WTC11 (cell line): ENCODE measurements around the gene LYPD6.

ENCODE experiments used
- NR1H2 ChIP-seq: sonication (generic); formaldehyde crosslinking; IDR thresholded peaks from 2 replicates; pipeline ENCODE4 v1.9.0; 2021; ENCODE audit warnings: mild to moderate bottlenecking, moderate library complexity, missing genetic modification reagents
- TF ChIP-seq, protein P1 (sequence below): fragments of 200-600 bp; IDR thresholded peaks from 2 replicates; pipeline ENCODE4 v1.8.0; 2022; ENCODE audit warnings: antibody characterized with exemption

DNA sequence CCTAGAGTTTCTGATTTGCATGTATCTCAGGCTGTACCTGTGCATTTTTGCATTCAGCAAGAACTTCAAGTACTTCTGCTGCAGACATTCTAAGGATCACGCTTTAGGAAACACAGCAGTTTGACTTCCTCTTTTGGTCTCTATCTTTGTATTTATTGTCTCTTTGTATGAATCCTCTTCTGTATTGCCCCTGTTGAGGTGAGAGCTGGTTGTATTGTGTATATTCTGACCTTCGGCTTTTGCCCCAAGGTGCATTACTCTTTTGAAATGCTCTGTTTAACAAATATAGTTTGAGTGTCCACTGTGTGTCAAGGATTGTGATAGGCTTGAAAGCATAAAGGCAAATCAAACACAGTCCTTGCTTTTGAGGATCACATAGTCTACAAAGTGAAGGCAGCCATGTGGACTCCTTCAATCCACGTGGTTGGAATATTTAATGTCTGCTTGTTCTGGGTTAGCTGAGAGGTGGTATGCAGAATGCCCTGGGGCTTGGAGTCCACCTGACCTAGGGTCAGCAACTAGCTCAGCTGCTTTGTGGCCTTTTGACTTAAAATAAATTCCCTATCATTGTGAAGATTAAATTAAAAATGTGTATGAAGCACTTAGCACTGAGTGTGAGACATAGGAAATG is 108.1 kb downstream of the LYPD6 start:
- TF ChIP-seq, protein P1, sequence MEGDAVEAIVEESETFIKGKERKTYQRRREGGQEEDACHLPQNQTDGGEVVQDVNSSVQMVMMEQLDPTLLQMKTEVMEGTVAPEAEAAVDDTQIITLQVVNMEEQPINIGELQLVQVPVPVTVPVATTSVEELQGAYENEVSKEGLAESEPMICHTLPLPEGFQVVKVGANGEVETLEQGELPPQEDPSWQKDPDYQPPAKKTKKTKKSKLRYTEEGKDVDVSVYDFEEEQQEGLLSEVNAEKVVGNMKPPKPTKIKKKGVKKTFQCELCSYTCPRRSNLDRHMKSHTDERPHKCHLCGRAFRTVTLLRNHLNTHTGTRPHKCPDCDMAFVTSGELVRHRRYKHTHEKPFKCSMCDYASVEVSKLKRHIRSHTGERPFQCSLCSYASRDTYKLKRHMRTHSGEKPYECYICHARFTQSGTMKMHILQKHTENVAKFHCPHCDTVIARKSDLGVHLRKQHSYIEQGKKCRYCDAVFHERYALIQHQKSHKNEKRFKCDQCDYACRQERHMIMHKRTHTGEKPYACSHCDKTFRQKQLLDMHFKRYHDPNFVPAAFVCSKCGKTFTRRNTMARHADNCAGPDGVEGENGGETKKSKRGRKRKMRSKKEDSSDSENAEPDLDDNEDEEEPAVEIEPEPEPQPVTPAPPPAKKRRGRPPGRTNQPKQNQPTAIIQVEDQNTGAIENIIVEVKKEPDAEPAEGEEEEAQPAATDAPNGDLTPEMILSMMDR: no peak
- no peak for TF ChIP-seq NR1H2 (CRISPR knock-in tag)
